Esophagus muscularis mucosa (tissue), 4 donors: ENCODE data around the gene NDUFS7.

Source experiments
- CTCF ChIP-seq, 3 experiments: fragments of 200-600 bp in 2 of 3; fragments of 450-650 bp in 1 of 3; sonication (generic) in 2 of 3; IDR thresholded peaks; one replicate each; pipeline ENCODE4 v1.5.1; 2017 to 2019; ENCODE audit warnings: antibody characterized with exemption in 3 of 3, mild to moderate bottlenecking in 2 of 3, moderate library complexity in 1 of 3
- EP300 ChIP-seq: sonication (generic); formaldehyde crosslinking; IDR thresholded peaks from one replicate; pipeline ENCODE4 v1.6.1; 2017; ENCODE audit warnings: antibody characterized with exemption
- POLR2A ChIP-seq: fragments of 450-650 bp; IDR thresholded peaks from one replicate; pipeline ENCODE4 v1.6.1; 2017; ENCODE audit warnings: antibody characterized with exemption, moderate library complexity, mild to moderate bottlenecking, low read depth
- POLR2AphosphoS5 ChIP-seq, 2 donors: sonication (generic); formaldehyde crosslinking; IDR thresholded peaks; one replicate each; pipeline ENCODE4 v1.6.1; 2017; ENCODE audit warnings: antibody characterized with exemption in 2 of 2

- TF ChIP-seq CTCF (IDR thresholded peaks at IDR 0.05) (no peak), POLR2A (no peak), EP300 (no peak), POLR2AphosphoS5 (IDR thresholded peaks at IDR 0.05) (no peak)
Observed at GRCh38 chr19:1422360-1422759, 38.7 kb downstream of the NDUFS7 start.
